Nephron progenitor cell (in vitro differentiated cells): ENCODE measurements around the gene GRN.

ENCODE experiments used
- DNase-seq: peaks from one replicate; pipeline ENCODE4 v3.0.0; 2021
- H3K27ac Mint-ChIP-seq: 2 replicates; pipeline ENCODE4 v1.8.0; 2021; ENCODE audit warnings: mild to moderate bottlenecking, moderate library complexity, mixed read lengths
- H3K27me3 Mint-ChIP-seq: 2 replicates; pipeline ENCODE4 v1.8.0; 2021; ENCODE audit warnings: mild to moderate bottlenecking, low read depth, mixed read lengths; ENCODE audit not compliant: poor library complexity
- H3K36me3 Mint-ChIP-seq: 2 replicates; pipeline ENCODE4 v1.8.0; 2021; ENCODE audit warnings: low read depth, mixed read lengths
- H3K4me1 Mint-ChIP-seq: 2 replicates; pipeline ENCODE4 v1.8.0; 2021; ENCODE audit warnings: mixed read lengths
- H3K4me3 Mint-ChIP-seq: 2 replicates; pipeline ENCODE4 v1.8.0; 2021; ENCODE audit warnings: mild to moderate bottlenecking, moderate library complexity, mixed read lengths
- H3K9me3 Mint-ChIP-seq: 2 replicates; pipeline ENCODE4 v1.8.0; 2021; ENCODE audit warnings: mild to moderate bottlenecking, moderate library complexity, mixed read lengths
- TF ChIP-seq, protein P1 (sequence below): fragments of 200-600 bp; sonication (generic); IDR thresholded peaks from 2 replicates; pipeline ENCODE4 v1.5.0; 2021; ENCODE audit warnings: antibody characterized with exemption

The GRN gene

DNA sequence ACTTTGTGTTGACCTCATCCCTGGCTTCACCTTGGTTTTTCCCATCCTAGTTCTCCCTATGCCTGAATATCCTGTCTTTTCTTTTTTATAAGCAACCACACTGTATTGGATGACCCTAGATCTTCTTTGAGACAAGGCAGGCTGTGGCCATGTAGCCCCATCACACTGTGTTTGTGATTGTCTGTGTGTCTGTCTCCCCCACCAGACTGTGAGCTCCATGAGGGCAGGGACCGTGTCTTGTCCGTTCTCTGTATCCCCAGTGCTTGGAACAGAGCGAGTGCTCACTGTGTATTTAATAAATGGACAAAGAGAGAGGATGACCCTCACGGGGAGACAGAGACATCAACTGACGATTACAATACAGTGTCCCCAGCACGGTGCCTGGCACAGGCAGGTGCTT lies 27.6 kb upstream of the GRN start:
- Mint-ChIP-seq H3K9me3 (peaks cover 4% of the 10 kb centered on the region), H3K36me3 (peaks cover 6% of the 10 kb centered on the region), H3K27me3 (peaks cover 63% of the 10 kb centered on the region), H3K4me1 (peaks cover 18% of the 10 kb centered on the region), H3K27ac (no peak overlapping the region), H3K4me3 (peak overlapping the region; percentile 61)
- DNase-seq, result no peak
- TF ChIP-seq, protein P1, sequence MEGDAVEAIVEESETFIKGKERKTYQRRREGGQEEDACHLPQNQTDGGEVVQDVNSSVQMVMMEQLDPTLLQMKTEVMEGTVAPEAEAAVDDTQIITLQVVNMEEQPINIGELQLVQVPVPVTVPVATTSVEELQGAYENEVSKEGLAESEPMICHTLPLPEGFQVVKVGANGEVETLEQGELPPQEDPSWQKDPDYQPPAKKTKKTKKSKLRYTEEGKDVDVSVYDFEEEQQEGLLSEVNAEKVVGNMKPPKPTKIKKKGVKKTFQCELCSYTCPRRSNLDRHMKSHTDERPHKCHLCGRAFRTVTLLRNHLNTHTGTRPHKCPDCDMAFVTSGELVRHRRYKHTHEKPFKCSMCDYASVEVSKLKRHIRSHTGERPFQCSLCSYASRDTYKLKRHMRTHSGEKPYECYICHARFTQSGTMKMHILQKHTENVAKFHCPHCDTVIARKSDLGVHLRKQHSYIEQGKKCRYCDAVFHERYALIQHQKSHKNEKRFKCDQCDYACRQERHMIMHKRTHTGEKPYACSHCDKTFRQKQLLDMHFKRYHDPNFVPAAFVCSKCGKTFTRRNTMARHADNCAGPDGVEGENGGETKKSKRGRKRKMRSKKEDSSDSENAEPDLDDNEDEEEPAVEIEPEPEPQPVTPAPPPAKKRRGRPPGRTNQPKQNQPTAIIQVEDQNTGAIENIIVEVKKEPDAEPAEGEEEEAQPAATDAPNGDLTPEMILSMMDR, result no peak

DNA sequence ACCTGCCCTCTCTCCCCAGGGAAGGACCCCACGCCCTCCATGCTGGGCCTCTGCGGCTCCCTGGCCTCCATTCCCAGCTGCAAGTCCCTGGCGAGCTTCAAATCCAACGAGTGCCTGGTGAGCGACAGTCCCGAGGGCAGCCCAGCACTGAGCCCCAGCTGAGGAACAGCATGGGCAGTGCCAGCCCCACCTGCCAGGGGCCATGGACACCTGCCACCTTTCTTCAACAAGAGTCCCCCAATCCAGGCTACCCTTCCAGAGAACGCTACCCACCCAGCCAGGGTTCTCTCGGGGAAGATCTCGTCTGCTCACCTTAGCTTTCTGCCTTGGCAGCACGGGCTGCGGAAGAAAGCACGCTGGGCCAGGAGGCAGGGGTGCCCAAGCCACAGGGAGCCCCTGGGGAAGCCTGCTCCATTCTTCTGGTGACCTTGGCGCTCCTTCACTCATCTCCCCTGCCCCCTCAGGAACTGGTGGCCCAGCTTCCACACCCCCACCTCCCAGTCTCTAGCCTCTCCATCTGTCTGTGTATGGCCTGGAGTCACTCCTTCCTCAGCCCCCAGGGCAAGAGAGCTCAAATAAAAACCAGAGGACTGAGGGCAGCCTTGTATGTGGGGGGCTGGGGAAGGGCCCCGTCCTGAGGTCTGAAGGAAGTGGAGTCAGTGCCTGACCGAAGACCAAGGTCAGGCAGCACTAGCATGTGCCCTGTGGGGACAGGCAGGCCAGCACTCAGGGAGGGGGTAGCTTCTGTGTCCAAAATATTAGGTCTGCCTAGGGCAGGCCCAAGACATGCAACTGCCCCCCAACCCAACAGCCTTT lies 26.8 kb upstream of the GRN start:
- Mint-ChIP-seq H3K27me3 (peaks cover 56% of the 10 kb centered on the region), H3K27ac (no peak overlapping the region), H3K36me3 (peaks cover 6% of the 10 kb centered on the region), H3K4me3 (no peak overlapping the region), H3K9me3 (peaks cover 4% of the 10 kb centered on the region), H3K4me1 (peaks cover 18% of the 10 kb centered on the region)
- no peak for DNase-seq
- TF ChIP-seq, protein P1, result no peak

DNA sequence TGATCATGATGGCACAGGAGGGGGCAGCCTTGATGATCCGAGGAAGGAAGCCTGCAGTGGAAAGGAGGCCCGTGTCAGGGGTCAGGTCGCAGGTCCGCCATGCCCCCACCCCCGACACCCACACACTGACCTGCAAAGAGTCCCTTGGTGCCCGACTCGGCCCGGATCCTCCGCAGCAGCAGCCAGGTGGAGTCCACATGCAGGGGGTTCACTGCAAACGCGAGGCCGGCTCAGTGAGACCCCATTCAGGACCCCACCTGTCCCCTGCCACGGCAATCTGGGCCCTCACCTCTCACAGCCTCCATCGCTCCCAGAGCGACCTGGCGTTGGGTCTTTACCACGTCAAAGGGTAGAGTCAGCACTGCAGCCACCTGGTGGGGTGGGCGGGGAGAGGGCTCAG lies 25.0 kb upstream of the GRN start:
- H3K4me1 Mint-ChIP-seq, result peaks cover 26% of the 10 kb centered on the region
- H3K4me3 Mint-ChIP-seq, result no peak overlapping the region
- H3K36me3 Mint-ChIP-seq, result peaks cover 6% of the 10 kb centered on the region
- peaks cover 4% of the 10 kb centered on the region for H3K9me3 Mint-ChIP-seq
- H3K27ac Mint-ChIP-seq, result no peak overlapping the region
- peaks cover 44% of the 10 kb centered on the region for H3K27me3 Mint-ChIP-seq
- TF ChIP-seq, protein P1, result no peak
- DNase-seq, result no peak

DNA sequence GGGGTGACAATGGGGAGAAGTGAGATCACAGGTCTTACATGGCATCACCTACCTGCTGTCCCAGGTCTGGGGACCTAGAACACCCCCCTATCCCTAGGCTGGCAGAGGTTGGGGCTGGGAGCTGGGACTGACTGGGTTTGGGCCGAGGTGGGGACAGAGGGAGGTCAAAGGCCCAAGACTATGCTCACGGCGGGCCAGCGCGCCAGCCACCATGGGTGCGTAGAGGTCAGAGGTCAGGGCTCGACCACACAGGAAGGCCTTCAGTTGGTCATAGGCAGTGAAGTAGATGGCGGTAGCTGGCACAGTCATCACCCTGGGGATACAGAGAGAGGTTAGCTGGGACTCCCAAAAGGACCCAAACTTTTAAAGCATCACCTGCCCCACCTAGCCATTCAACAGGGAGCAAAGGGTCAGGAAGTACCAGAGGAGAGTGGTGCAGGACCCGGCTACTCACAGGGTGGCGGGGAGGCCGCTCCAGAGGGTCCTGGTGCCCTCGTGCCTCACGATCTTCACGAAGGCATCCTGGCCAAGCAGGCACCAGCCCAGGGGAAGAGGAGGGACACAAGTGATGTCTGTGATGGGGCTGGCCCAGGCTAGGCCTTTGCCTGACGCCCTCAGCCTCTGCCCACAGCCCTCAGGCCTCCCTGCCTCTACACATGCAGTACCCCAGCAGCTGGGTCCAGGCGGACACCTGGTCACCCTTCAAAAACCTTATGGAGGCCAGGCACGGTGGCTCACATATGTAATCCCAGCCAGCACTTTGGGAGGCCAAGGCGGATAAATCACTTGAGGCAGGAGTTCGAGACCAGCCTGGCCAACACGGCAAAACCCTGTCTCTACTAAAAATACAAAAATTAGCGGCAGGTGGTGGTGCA lies 23.6 kb upstream of the GRN start:
- Mint-ChIP-seq H3K27me3 (peaks cover 43% of the 10 kb centered on the region), H3K4me3 (no peak overlapping the region), H3K9me3 (peaks cover 4% of the 10 kb centered on the region), H3K4me1 (peaks cover 14% of the 10 kb centered on the region), H3K27ac (no peak overlapping the region), H3K36me3 (peaks cover 6% of the 10 kb centered on the region)
- DNase-seq, result no peak
- TF ChIP-seq, protein P1, result no peak

DNA sequence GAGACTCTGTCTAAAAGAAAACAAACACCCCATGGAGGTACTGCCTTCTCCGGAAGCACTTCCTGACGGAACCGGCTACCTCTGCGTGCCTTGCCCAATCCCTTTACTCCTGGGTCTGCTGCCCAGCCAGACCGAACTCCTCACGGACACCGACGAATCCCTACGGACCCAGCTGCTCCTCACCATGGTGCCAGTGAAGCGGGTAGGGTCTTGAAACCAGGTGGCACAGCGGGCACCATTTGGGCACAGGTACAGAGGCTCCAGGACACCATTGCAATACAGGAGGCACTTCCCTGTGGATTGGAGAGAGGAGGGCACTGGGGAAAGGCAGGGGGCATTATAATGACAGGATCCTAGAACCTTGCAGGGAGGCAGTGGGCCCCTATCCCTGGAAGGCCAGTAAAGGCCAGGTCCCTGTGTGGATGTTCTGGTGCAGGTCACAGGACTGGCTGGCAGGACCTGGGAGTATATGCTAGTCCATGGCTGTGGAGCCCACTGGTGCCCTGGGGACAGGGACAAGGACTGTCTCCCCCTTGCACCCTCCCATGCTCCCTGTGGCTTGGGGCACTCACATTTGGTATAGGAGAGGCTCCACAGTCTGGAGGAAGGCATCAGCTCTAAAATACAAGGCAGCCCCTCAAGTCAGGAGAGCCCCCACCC lies 22.7 kb upstream of the GRN start:
- TF ChIP-seq, protein P1, result no peak
- no peak overlapping the region for H3K4me3 Mint-ChIP-seq
- H3K27me3 Mint-ChIP-seq, result peaks cover 35% of the 10 kb centered on the region
- peaks cover 11% of the 10 kb centered on the region for H3K4me1 Mint-ChIP-seq
- no peak overlapping the region for H3K27ac Mint-ChIP-seq
- no peak for DNase-seq
- H3K36me3 Mint-ChIP-seq, result peaks cover 6% of the 10 kb centered on the region
- peaks cover 3% of the 10 kb centered on the region for H3K9me3 Mint-ChIP-seq
